ENCODE results near the gene WWC2. TPM values are rescaled to one million over a fixed set of nuclear protein-coding genes. Genes with fewer than 3 reads are reported as not detected.
"Not testable (repeated sequence)": the region's sequence is repeated elsewhere in the genome, so short reads cannot be mapped to it uniquely, and the experiment has no call there.

Gene WWC2
- polyA plus RNA-seq, 4 donors: 0.22 to 15.6 (median 2.1) TPM

GRCh38 chr4:183185559-183185958 is 86.5 kb downstream of the WWC2 start:
- FAIRE-seq (no peak), DNase-seq (no peak)
- WGBS, 3 donors: 80 to 94% (median 86%) methylated on average over 2 of the region's 2 CpGs
- Histone ChIP-seq H3K9me3 (ENCODE audit: control insufficient read depth in 2 of 2, insufficient read depth in 1 of 2, low read depth in 1 of 2, low read length in 1 of 2) (no peaks in the 10 kb centered on the region), H3K36me3 (ENCODE audit: control insufficient read depth in 3 of 3, insufficient read depth in 2 of 3, low read depth in 1 of 3, low read length in 3 of 3) (no peaks in the 10 kb centered on the region), H3K4me1 (ENCODE audit: control insufficient read depth in 3 of 3, insufficient read depth in 2 of 3, low read depth in 1 of 3, low read length in 2 of 3) (no peaks in the 10 kb centered on the region), H3K27me3 (ENCODE audit: control insufficient read depth in 3 of 3, insufficient read depth in 3 of 3, low read length in 3 of 3) (no peaks in the 10 kb centered on the region), H3K4me3 (ENCODE audit: low read depth in 1 of 3, low read length in 3 of 3) (no peak overlapping the region), H3K27ac (ENCODE audit: low read depth in 1 of 3, low read length in 2 of 3) (no peak overlapping the region)

GRCh38 chr4:183186813-183187212 is 87.8 kb downstream of the WWC2 start:
- FAIRE-seq: no peak
- no peak overlapping the region for H3K27ac ChIP-seq (ENCODE audit: low read depth in 1 of 3, low read length in 2 of 3)
- no peak for DNase-seq
- H3K4me1 ChIP-seq (ENCODE audit: control insufficient read depth in 3 of 3, insufficient read depth in 2 of 3, low read depth in 1 of 3, low read length in 2 of 3): no peaks in the 10 kb centered on the region
- WGBS, 3 donors: 59 to 81% (median 60%) methylated on average over 4 of the region's 4 CpGs
- H3K4me3 ChIP-seq (ENCODE audit: low read depth in 1 of 3, low read length in 3 of 3): no peak overlapping the region
- no peaks in the 10 kb centered on the region for H3K27me3 ChIP-seq (ENCODE audit: control insufficient read depth in 3 of 3, insufficient read depth in 3 of 3, low read length in 3 of 3)
- H3K36me3 ChIP-seq (ENCODE audit: control insufficient read depth in 3 of 3, insufficient read depth in 2 of 3, low read depth in 1 of 3, low read length in 3 of 3): no peaks in the 10 kb centered on the region
- no peaks in the 10 kb centered on the region for H3K9me3 ChIP-seq (ENCODE audit: control insufficient read depth in 2 of 2, insufficient read depth in 1 of 2, low read depth in 1 of 2, low read length in 1 of 2)

GRCh38 chr4:183190900-183191527 is 92.0 kb downstream of the WWC2 start:
- peaks cover 0 to 3% (median 0%) of the 10 kb centered on the region in 3 donors for H3K36me3 ChIP-seq (ENCODE audit: control insufficient read depth in 3 of 3, insufficient read depth in 2 of 3, low read depth in 1 of 3, low read length in 3 of 3)
- H3K4me3 ChIP-seq (ENCODE audit: low read depth in 1 of 3, low read length in 3 of 3): no peak overlapping the region
- no peaks in the 10 kb centered on the region for H3K4me1 ChIP-seq (ENCODE audit: control insufficient read depth in 3 of 3, insufficient read depth in 2 of 3, low read depth in 1 of 3, low read length in 2 of 3)
- DNase-seq (no peak), FAIRE-seq (no peak)
- H3K9me3 ChIP-seq (ENCODE audit: control insufficient read depth in 2 of 2, insufficient read depth in 1 of 2, low read depth in 1 of 2, low read length in 1 of 2): no peaks in the 10 kb centered on the region
- H3K27ac ChIP-seq (ENCODE audit: low read depth in 1 of 3, low read length in 2 of 3): no peak overlapping the region
- peaks cover 0 to 1% (median 0%) of the 10 kb centered on the region in 3 donors for H3K27me3 ChIP-seq (ENCODE audit: control insufficient read depth in 3 of 3, insufficient read depth in 3 of 3, low read length in 3 of 3)
- 21 to 58% (median 31%) methylated on average over 4 of the region's 4 CpGs for WGBS, 3 donors

- no peaks in the 10 kb centered on the region for H3K4me1 ChIP-seq (ENCODE audit: control insufficient read depth in 3 of 3, insufficient read depth in 2 of 3, low read depth in 1 of 3, low read length in 2 of 3)
- no peak overlapping the region for H3K27ac ChIP-seq (ENCODE audit: low read depth in 1 of 3, low read length in 2 of 3)
- WGBS, 3 donors: 85 to 94% (median 88%) methylated on average over 5 of the region's 5 CpGs
- no peak for DNase-seq
- H3K27me3 ChIP-seq (ENCODE audit: control insufficient read depth in 3 of 3, insufficient read depth in 3 of 3, low read length in 3 of 3): peaks cover 0 to 1% (median 0%) of the 10 kb centered on the region in 3 donors
- FAIRE-seq: no peak
- peaks cover 0 to 6% (median 0%) of the 10 kb centered on the region in 3 donors for H3K36me3 ChIP-seq (ENCODE audit: control insufficient read depth in 3 of 3, insufficient read depth in 2 of 3, low read depth in 1 of 3, low read length in 3 of 3)
- H3K9me3 ChIP-seq (ENCODE audit: control insufficient read depth in 2 of 2, insufficient read depth in 1 of 2, low read depth in 1 of 2, low read length in 1 of 2): no peaks in the 10 kb centered on the region
- no peak overlapping the region for H3K4me3 ChIP-seq (ENCODE audit: low read depth in 1 of 3, low read length in 3 of 3)
Measured at GRCh38 chr4:183191630-183192029, 92.6 kb downstream of the WWC2 start.

- no peaks in the 10 kb centered on the region for H3K9me3 ChIP-seq (ENCODE audit: control insufficient read depth in 2 of 2, insufficient read depth in 1 of 2, low read depth in 1 of 2, low read length in 1 of 2)
- H3K27ac ChIP-seq (ENCODE audit: low read depth in 1 of 3, low read length in 2 of 3): no peak overlapping the region
- WGBS, 3 donors: 77 to 90% (median 86%) methylated on average over 2 of the region's 2 CpGs
- H3K36me3 ChIP-seq (ENCODE audit: control insufficient read depth in 3 of 3, insufficient read depth in 2 of 3, low read depth in 1 of 3, low read length in 3 of 3): peaks cover 0 to 7% (median 0%) of the 10 kb centered on the region in 3 donors
- no peak for FAIRE-seq
- no peaks in the 10 kb centered on the region for H3K4me1 ChIP-seq (ENCODE audit: control insufficient read depth in 3 of 3, insufficient read depth in 2 of 3, low read depth in 1 of 3, low read length in 2 of 3)
- no peak for DNase-seq
- no peak overlapping the region for H3K4me3 ChIP-seq (ENCODE audit: low read depth in 1 of 3, low read length in 3 of 3)
- H3K27me3 ChIP-seq (ENCODE audit: control insufficient read depth in 3 of 3, insufficient read depth in 3 of 3, low read length in 3 of 3): peaks cover 0 to 1% (median 0%) of the 10 kb centered on the region in 3 donors
Measured at GRCh38 chr4:183192571-183192970, 93.5 kb downstream of the WWC2 start.

- not testable (repeated sequence) for H3K9me3 ChIP-seq (ENCODE audit: control insufficient read depth in 2 of 2, insufficient read depth in 1 of 2, low read depth in 1 of 2, low read length in 1 of 2); FAIRE-seq; H3K27me3 ChIP-seq (ENCODE audit: control insufficient read depth in 3 of 3, insufficient read depth in 3 of 3, low read length in 3 of 3); H3K36me3 ChIP-seq (ENCODE audit: control insufficient read depth in 3 of 3, insufficient read depth in 2 of 3, low read depth in 1 of 3, low read length in 3 of 3); H3K4me3 ChIP-seq (ENCODE audit: low read depth in 1 of 3, low read length in 3 of 3); DNase-seq; H3K27ac ChIP-seq (ENCODE audit: low read depth in 1 of 3, low read length in 2 of 3); H3K4me1 ChIP-seq (ENCODE audit: control insufficient read depth in 3 of 3, insufficient read depth in 2 of 3, low read depth in 1 of 3, low read length in 2 of 3)
- 71 to 75% (median 73%) methylated on average over 6 of the region's 6 CpGs for WGBS, 3 donors
Measured at GRCh38 chr4:183193730-183194338, 94.8 kb downstream of the WWC2 start.

GRCh38 chr4:183195534-183195933 is 96.5 kb downstream of the WWC2 start:
- Histone ChIP-seq H3K27me3 (ENCODE audit: control insufficient read depth in 3 of 3, insufficient read depth in 3 of 3, low read length in 3 of 3) (peaks cover 0 to 1% (median 0%) of the 10 kb centered on the region in 3 donors), H3K36me3 (ENCODE audit: control insufficient read depth in 3 of 3, insufficient read depth in 2 of 3, low read depth in 1 of 3, low read length in 3 of 3) (peaks cover 0 to 7% (median 0%) of the 10 kb centered on the region in 3 donors), H3K9me3 (ENCODE audit: control insufficient read depth in 2 of 2, insufficient read depth in 1 of 2, low read depth in 1 of 2, low read length in 1 of 2) (no peaks in the 10 kb centered on the region), H3K4me1 (ENCODE audit: control insufficient read depth in 3 of 3, insufficient read depth in 2 of 3, low read depth in 1 of 3, low read length in 2 of 3) (no peaks in the 10 kb centered on the region), H3K27ac (ENCODE audit: low read depth in 1 of 3, low read length in 2 of 3) (no peak overlapping the region), H3K4me3 (ENCODE audit: low read depth in 1 of 3, low read length in 3 of 3) (no peak overlapping the region)
- FAIRE-seq (no peak), DNase-seq (no peak)
- WGBS, 3 donors: 83 to 86% (median 85%) methylated on average over 3 of the region's 3 CpGs

- no peaks in the 10 kb centered on the region for H3K9me3 ChIP-seq (ENCODE audit: control insufficient read depth in 2 of 2, insufficient read depth in 1 of 2, low read depth in 1 of 2, low read length in 1 of 2)
- peaks cover 0 to 1% (median 0%) of the 10 kb centered on the region in 3 donors for H3K27me3 ChIP-seq (ENCODE audit: control insufficient read depth in 3 of 3, insufficient read depth in 3 of 3, low read length in 3 of 3)
- FAIRE-seq: no peak
- no peaks in the 10 kb centered on the region for H3K4me1 ChIP-seq (ENCODE audit: control insufficient read depth in 3 of 3, insufficient read depth in 2 of 3, low read depth in 1 of 3, low read length in 2 of 3)
- WGBS, 3 donors: 65 to 76% (median 73%) methylated on average over 3 of the region's 3 CpGs
- no peak overlapping the region for H3K27ac ChIP-seq (ENCODE audit: low read depth in 1 of 3, low read length in 2 of 3)
- H3K36me3 ChIP-seq (ENCODE audit: control insufficient read depth in 3 of 3, insufficient read depth in 2 of 3, low read depth in 1 of 3, low read length in 3 of 3): peaks cover 0 to 7% (median 0%) of the 10 kb centered on the region in 3 donors
- no peak overlapping the region for H3K4me3 ChIP-seq (ENCODE audit: low read depth in 1 of 3, low read length in 3 of 3)
- no peak for DNase-seq
Measured at GRCh38 chr4:183197140-183197539, 98.1 kb downstream of the WWC2 start.
